GM19238 (cell line): ENCODE data around the gene TSPAN31.

Experiments used
- DNase-seq: peaks from one replicate; pipeline ENCODE4 v3.0.0; 2011; ENCODE audit warnings: low spot score; ENCODE audit not compliant: insufficient read length

The TSPAN31 gene

GRCh38 chr12:57722716-57723629 lies 21.9 kb upstream of the TSPAN31 start:
- no peak for DNase-seq

DNA sequence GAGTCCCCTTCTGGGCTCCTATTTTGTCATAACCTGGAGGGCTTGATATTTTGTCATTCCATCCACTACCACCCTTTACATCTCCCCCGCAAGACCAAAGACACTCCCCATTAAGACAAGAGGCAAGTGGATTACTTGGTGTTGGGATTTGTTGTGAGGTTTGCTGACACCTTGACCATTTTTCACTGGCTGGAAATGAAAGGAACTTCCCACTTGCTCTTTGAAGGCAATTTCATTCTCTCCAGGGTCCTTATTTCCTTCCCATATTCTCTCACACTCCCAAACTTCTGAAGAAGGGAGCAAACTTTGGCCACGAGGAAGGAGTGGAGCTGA lies 21.2 kb upstream of the TSPAN31 start:
- DNase-seq: no peak

DNA sequence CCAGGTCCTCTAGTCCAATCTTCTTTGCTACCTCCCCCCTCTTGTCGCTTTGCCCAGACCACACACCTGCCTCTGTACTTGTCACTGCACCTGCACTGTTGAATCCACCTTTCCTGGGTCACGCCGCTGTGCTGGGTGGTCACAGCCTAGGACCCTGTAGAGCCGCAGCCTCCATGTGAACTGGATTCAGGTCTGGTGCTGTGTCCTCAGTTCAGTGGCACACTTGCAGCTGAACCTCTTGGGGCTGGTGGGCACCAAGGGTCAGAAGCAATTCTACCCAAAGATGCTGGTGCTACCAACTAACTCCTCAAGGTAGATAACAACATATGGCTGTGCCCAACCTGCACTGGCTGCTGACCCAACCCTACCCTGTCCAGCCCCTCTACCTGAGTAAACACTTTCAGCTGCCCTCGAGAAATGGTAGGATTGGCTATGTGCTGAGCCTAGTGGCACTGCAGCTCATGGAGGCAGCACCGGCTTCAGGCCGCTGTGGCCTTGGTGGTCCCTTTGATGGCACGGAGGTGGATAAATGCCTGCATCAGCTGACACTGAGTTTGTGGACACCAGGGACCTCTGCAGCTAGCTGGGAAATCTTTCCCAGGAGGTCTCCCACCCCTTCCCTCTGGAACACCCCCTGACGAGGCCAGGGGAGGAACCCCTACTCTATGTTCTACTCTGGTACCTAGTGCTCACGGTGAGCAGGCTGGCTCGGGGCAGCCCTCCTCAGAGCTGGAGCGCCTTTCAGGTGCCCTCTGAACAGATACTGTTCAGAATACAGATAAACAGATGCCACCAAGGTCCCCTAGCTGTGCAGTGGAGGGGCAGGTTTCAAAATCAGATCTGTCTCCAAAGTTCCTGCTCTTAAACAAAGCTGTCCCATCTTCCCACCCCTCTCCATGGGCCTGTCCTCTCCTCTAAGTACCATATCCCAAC lies 20.6 kb upstream of the TSPAN31 start:
- no peak for DNase-seq

DNA sequence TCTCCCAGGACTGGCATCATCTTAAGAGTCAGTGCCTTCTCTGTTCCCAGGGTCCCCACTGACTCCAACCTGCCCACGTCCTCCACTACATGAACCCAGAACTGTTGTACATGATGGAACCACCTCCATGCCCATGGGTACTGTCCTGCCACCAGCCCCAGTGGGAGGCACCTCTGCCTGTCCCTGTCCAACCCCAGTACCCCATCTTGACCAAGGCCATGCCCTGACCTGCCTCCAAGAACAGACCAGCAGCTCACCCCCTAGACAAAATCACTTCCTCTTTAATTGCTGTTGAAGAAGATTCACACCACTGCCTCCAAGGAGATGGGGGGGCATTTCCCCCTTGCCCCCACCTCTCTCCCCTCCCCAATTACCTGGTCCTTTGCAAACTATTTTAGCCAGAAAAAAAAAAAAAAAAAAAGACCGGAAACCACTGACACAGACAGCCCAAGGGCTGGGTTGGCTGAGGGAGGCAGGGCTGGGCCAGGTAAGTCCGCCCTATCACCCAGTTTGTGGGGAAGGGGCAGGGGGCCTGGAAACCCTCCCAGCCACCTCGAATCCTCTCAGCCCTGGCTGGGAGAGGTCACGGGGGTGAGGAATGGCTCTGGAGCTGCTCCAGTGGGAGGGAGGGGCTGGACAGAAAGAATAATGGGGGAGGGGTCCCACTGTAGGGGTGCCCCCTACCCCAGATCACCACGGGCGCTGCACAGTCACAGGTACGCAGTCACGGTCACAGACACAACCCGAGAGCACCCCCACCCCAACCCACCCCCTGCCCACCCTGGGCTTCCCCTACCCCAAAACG lies 19.7 kb upstream of the TSPAN31 start:
- DNase-seq: no peak

DNA sequence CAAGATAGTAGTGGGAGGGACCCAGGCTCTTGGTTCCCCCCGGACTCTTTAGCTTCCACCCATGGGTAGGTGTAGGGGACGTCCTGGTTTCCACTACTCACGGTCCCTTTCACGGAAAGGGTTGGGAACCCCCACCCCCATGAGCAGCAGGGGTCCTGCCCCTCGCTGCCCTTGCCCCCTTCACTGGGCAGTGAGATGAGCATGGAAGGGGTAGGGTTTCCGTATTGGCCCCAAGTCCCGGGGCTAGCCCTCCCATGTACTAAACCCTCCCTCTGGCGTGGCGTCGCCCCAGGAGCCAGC lies 19.0 kb upstream of the TSPAN31 start:
- no peak for DNase-seq

- DNase-seq: no peak
These were observed 18.5 kb upstream of the TSPAN31 start for GRCh38 chr12:57726151-57726883.

- DNase-seq: no peak
These were observed 17.7 kb upstream of the TSPAN31 start for GRCh38 chr12:57726884-57727757.

GRCh38 chr12:57727758-57728395 lies 17.0 kb upstream of the TSPAN31 start:
- no peak for DNase-seq

- DNase-seq: no peak
These were observed 15.5 kb upstream of the TSPAN31 start for GRCh38 chr12:57729321-57729844.

GRCh38 chr12:57730336-57731067 lies 14.3 kb upstream of the TSPAN31 start:
- no peak for DNase-seq

DNA sequence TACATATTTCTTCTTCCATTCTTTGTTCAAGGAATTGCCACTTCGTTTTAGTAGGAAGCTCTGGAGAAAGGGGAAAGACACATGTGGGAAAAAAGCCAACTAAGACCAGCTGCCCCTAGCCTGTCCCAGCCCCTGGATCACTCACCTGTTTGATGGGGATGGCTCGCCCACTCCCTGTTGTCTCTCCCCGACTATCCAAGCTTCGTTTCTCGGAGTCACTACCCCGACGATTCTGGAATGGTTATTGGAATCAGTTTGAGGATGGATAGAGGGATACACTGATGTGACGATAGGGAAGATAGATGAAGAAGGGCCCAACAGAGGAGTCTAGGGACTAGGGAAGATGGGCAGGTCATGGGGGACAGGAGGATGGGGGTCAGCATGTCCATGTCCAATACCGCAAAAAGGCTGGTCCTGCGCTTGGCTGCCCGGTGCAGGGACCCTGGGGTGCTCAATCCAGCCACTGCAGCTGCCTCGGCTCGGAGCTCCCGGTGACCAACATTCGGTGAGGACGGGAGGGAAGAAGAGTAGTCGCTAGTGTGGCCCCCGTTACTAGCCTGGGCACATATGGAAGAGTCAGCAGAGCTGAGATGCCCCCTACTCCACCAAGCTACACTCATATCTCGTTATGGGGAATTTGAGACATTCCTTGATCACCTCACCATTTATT lies 13.3 kb upstream of the TSPAN31 start:
- no peak for DNase-seq

GRCh38 chr12:57732270-57732669 lies 12.6 kb upstream of the TSPAN31 start:
- DNase-seq: no peak

- no peak for DNase-seq
These were observed 11.9 kb upstream of the TSPAN31 start for GRCh38 chr12:57732726-57733593.

- no peak for DNase-seq
These were observed 10.9 kb upstream of the TSPAN31 start for GRCh38 chr12:57733928-57734327.

- no peak for DNase-seq
These were observed 10.2 kb upstream of the TSPAN31 start for GRCh38 chr12:57734591-57734990.

DNA sequence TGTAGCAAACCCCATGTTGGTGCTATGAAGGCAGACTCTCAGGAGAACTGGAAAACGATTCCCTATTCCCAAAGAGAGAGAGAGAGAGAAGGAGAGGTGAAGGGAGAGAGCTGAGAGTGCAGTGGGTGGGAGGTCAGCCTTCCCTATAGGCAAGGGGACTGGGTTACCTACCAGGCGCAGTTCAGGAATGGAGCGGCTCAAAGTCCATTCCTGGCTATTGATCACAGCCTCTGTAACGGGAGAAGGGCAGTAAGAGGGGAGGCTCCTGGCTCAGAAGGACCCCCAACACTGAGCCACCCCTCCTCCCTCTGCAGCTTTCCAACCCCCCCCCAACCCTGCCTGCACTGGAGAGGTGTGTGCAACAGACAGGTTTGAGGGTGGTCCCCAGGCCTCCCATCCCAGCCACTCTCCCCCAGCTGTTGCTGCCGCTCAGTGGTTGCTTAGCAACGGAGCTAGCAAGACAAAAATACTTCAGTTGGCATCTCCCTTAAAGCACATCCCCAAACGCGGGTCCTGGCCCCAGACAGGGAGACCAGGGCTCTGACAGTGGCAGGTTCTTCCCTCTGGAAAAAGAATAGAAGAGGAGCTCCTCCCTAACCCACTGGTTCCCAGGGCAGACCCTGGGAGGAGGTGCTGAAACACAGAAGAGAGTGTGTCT lies 9.5 kb upstream of the TSPAN31 start:
- no peak for DNase-seq
